Ishikawa (cell line): ENCODE measurements around the gene CELSR1.
A peak's percentile ranks its signal among the peaks of the same experiment; 100 is the strongest.

Experiments
- CEBPB ChIP-seq: IDR thresholded peaks from 2 replicates; pipeline ENCODE4 v1.6.1; 2012
- CREB1 ChIP-seq: IDR thresholded peaks from 2 replicates; pipeline ENCODE4 v1.6.1; 2012; ENCODE audit warnings: low read depth
- EGR1 ChIP-seq: IDR thresholded peaks from 2 replicates; pipeline ENCODE4 v1.6.1; 2012
- EP300 ChIP-seq: IDR thresholded peaks from 2 replicates; pipeline ENCODE4 v1.6.1; 2012; ENCODE audit warnings: borderline replicate concordance
- FOXM1 ChIP-seq: IDR thresholded peaks from 2 replicates; pipeline ENCODE4 v1.6.1; 2012; ENCODE audit warnings: low read depth, borderline replicate concordance
- MAX ChIP-seq: IDR thresholded peaks from 2 replicates; pipeline ENCODE4 v1.6.1; 2012
- NFIC ChIP-seq: IDR thresholded peaks from 2 replicates; pipeline ENCODE4 v1.6.1; 2012
- RAD21 ChIP-seq: IDR thresholded peaks from 2 replicates; pipeline ENCODE4 v1.6.1; 2012; ENCODE audit warnings: low read depth
- REST ChIP-seq: IDR thresholded peaks from 2 replicates; pipeline ENCODE4 v1.6.1; 2012; ENCODE audit warnings: low read depth, mild to moderate bottlenecking
- TAF1 ChIP-seq: IDR thresholded peaks from 2 replicates; pipeline ENCODE4 v1.6.1; 2012; ENCODE audit warnings: low read depth, mild to moderate bottlenecking
- TCF12 ChIP-seq: IDR thresholded peaks from 2 replicates; pipeline ENCODE4 v1.6.1; 2012; ENCODE audit warnings: low read depth
- TEAD4 ChIP-seq: IDR thresholded peaks from 2 replicates; pipeline ENCODE4 v1.6.1; 2012
- USF1 ChIP-seq: IDR thresholded peaks from 2 replicates; pipeline ENCODE4 v1.6.1; 2012
- YY1 ChIP-seq: IDR thresholded peaks from 2 replicates; pipeline ENCODE4 v1.6.1; 2012; ENCODE audit warnings: low read depth
- ZBTB7A ChIP-seq: IDR thresholded peaks from 2 replicates; pipeline ENCODE4 v1.6.1; 2012; ENCODE audit warnings: low read depth

The CELSR1 gene

GRCh38 chr22:46526244-46526839, 11.1 kb downstream of the CELSR1 start:
- TF ChIP-seq EGR1 (no peak), REST (no peak), MAX (no peak), CEBPB (no peak), FOXM1 (no peak)

- TF ChIP-seq MAX (0 out of 2 replicates have a peak, but pooled peaks have one; percentile 10), ZBTB7A (peak; percentile 79), RAD21 (no peak), NFIC (peak; percentile 40; the same call in 1 of the 2 replicates)
Measured at GRCh38 chr22:46525389-46526243, 11.8 kb downstream of the CELSR1 start.

GRCh38 chr22:46524203-46524740, 13.1 kb downstream of the CELSR1 start:
- TF ChIP-seq TAF1 (no peak), TEAD4 (no peak), NFIC (no peak)

- TF ChIP-seq NFIC, result no peak
- TF ChIP-seq TAF1, result no peak
- no peak for TF ChIP-seq REST
- TF ChIP-seq EP300, result no peak
- TF ChIP-seq ZBTB7A, result no peak
- TF ChIP-seq CEBPB, result no peak
- TF ChIP-seq EGR1, result no peak
- no peak for TF ChIP-seq MAX
- TF ChIP-seq RAD21, result no peak
- TF ChIP-seq YY1, result no peak
- no peak for TF ChIP-seq USF1
- TF ChIP-seq FOXM1, result no peak
- TF ChIP-seq TCF12, result no peak
- no peak for TF ChIP-seq CREB1
- no peak for TF ChIP-seq TEAD4
Measured at GRCh38 chr22:46522797-46523196, 14.6 kb downstream of the CELSR1 start.

GRCh38 chr22:46521994-46522393, 15.4 kb downstream of the CELSR1 start:
- TF ChIP-seq TCF12, result no peak

- no peak for TF ChIP-seq TEAD4
- TF ChIP-seq RAD21, result no peak
- no peak for TF ChIP-seq USF1
- TF ChIP-seq TAF1, result no peak
- no peak for TF ChIP-seq CREB1
- TF ChIP-seq NFIC, result no peak
- TF ChIP-seq REST, result no peak
Measured at GRCh38 chr22:46520880-46521279, 16.5 kb downstream of the CELSR1 start.
